HK-2 (cell line): ENCODE measurements around the gene NHERF2.
"Not testable (repeated sequence)": the region's sequence is repeated elsewhere in the genome, so short reads cannot be mapped to it uniquely, and the experiment has no call there.

Experiments used
- DNase-seq: peaks from one replicate; pipeline ENCODE4 v3.0.0-alpha.2; 2018; ENCODE audit not compliant: unreplicated experiment

Gene NHERF2

DNA sequence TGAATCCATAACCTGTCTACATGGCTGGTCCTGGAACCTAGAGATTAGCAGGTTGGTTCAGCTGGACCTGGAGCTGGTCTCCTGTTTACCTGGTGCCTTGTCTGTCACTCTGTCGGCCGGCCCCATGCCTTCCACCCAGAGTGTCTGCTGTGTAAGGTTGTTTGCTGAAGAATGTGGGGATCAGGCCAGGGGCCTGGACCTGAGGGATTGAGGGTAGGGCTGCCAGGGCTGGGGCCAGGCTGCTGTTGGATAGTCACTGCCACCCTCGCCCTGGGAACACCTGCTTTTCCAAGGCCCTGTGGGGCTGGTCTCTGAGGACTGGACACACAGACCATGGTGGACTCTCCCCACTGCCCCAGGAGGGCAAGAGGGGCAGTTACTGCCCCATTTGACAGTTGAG, 1.4 kb downstream of the NHERF2 start:
- DNase-seq = no peak

DNA sequence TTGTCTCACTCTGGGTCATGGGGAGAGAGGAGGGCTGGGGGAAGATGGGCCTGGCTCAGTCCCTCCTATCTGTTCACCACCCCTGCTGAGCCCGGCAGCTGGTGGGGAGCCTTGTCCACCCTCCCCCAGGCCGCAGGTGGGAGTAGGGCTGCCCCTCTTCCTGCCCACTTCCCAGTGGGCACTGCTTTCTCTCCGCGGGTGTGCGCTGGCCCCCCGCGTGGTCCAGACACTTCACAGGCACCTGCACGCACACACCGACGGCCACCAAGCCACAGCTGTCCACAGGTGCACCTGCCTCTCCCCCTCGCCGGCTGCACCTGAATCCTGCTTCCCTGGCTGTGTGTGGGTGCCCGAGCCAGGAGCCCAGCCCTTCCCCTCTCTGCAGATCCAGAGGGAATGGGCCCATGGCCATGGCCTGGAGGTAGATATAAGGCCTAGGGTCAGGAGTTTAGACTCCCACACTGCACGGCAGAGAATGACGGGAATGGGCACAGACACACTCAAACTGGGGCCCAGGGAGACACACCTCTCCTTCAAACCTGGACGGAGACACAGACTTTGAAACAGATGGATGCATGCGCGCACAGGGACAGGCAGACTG, 2.0 kb downstream of the NHERF2 start:
- DNase-seq = no peak

- no peak for DNase-seq
These were observed 2.6 kb downstream of the NHERF2 start for GRCh38 chr16:2029350-2029749.

DNA sequence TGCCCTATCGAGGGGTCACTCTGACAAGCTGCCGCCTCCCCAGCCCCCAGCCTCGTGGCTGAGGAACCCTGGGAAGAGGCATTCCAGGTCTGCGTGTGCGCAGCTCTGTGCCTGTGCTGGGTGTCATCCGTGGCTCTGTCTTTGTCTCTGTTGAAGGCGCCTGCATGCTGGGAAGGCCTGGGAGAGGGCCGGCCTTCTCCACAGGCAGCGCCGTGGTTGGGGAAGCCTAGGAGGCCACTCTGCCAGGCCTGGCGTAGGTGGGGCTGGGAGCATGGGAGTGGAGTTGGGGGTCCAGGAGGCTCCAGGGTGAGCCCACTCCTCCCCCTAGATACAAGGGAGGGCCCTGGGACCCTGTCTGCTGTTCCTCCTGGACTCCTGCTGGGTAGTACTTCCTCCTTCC, 3.3 kb downstream of the NHERF2 start:
- DNase-seq = no peak

DNA sequence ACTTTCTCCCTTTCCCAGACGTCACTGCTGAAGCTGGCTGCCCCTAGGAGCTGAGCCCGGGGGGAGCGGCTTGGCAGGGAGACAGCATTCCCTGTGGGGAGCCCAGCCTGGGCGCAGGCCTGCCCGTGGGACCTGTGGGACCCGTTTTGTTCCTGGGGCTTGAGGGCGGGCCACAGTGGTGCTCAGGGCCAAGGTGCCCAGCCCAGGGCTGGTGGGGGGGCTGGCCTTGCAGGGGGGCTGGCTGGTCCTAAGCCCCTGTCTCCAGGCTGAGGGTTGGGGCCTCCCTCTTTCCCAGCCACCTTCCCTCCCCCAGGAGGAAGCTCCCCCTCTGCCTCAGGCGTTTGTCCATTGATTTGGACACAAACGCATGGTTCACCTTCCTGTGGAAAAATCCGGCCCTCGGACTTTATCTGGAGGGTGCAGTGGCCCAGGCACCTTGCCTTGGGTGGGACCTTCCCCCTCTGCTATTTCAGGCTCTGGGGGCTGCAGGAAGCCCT, 4.4 kb downstream of the NHERF2 start:
- DNase-seq = no peak

GRCh38 chr16:2032285-2033056, 5.8 kb downstream of the NHERF2 start:
- DNase-seq = no peak

DNA sequence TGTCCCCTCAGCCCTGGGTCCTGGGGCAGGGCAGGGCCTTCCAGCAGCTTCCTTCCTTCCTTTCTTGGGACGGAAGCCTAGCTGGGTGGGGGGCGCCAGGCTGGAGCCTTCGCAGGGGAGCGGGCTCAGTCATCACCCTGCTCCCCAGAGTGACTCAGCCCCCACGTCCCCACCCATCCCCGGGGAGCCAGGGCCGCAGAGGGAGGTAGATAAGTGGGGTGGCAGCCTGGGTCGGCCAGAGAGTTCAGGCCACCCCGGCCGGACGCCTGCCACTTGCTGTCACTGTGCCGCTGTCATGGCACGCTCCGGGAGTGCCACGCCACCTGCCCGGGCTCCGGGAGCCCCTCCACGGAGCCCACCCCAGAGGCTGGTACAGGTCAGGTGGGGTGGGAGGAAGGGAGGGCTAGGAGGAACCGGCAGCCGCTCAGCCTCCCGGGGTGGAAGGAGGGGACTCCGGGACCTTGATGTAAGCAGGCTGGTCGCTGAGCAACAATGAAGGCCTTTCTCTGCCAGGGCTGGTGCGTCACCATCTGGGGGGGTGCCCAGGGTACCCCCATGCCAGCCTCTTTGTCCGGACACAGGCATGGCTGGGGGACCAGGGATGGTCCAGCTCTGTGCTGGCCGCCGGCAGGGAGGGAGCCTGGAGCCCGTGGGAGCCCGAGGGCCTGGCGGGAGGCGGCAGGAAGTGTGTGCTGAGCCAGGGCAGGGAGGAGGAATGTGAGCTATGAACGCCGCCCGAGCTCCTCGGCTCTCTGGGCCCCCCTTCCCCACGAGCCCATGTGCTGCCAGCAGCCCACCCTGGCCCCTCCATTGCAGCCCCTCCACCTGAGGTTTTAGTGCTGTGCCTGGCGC, 6.6 kb downstream of the NHERF2 start:
- DNase-seq = no peak

GRCh38 chr16:2033909-2034695, 7.4 kb downstream of the NHERF2 start:
- not testable (repeated sequence) for DNase-seq

GRCh38 chr16:2034696-2035430, 8.2 kb downstream of the NHERF2 start:
- DNase-seq = no peak

DNA sequence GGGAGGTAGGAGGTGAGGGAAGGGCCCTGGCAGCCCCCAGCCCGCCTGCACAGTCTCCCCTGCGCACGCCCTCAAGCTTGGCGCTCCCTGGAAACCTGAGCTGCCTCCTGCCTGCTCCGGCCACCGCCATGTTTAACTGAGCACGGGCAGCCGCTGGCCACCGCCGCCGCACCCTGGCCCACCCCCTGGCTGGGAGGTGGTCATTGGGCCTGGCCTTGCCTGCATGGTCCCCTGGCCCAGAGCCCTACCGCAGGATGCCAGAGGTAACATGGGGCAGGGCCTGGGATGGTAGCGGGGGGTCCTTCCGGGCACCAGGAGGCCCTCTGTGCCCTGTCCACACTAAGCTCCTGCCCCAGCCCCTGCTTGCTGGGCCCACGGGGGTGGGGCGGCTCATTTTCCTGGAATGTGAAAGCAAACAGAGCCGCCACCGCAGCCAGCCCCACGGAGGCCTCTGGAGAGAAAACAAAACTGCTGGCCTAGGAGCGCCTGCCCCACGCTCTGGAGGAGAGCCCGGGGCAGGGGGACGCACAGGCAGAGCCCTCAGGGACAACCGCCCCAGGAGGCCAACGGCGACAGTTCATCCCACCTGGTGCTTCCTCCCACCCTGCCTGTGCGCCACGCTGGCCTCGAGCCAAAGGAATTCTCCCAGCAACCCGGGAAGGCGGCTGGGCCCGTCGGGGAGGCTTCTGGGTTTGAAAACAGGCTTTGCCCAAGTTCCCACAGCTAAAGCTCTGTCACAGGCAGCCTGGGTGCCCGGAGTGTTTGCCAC, 8.9 kb downstream of the NHERF2 start:
- DNase-seq = no peak

GRCh38 chr16:2036200-2036966, 9.7 kb downstream of the NHERF2 start:
- DNase-seq = no peak

GRCh38 chr16:2037115-2037514, 10.4 kb downstream of the NHERF2 start:
- DNase-seq = no peak

DNA sequence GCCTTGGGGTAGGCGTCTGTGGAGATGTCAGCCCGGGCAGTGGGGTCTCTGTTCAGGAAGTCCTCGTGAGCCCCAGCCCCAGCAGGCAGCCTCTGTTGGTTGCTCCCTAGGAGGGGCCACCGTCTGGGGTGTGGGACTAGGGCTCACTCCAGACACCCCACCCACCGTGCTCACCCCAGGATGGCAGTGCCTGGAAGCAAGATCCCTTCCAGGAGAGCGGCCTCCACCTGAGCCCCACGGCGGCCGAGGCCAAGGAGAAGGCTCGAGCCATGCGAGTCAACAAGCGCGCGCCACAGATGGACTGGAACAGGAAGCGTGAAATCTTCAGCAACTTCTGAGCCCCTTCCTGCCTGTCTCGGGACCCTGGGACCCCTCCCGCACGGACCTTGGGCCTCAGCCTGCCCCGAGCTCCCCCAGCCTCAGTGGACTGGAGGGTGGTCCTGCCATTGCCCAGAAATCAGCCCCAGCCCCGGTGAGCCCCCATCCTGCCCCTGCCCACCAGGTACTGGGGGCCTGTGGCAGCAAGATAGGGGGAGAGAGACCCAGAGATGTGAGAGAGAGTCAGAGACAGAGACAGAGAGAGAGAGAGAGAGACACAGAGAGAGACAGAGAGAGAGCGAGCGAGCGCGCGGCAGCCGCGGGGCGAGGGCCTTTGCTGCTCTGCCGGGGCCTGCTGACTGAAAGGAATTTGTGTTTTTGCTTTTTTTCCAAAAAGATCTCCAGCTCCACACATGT, 11.1 kb downstream of the NHERF2 start:
- no peak for DNase-seq

- DNase-seq = no peak
These were observed 11.9 kb downstream of the NHERF2 start for GRCh38 chr16:2038382-2039231.

DNA sequence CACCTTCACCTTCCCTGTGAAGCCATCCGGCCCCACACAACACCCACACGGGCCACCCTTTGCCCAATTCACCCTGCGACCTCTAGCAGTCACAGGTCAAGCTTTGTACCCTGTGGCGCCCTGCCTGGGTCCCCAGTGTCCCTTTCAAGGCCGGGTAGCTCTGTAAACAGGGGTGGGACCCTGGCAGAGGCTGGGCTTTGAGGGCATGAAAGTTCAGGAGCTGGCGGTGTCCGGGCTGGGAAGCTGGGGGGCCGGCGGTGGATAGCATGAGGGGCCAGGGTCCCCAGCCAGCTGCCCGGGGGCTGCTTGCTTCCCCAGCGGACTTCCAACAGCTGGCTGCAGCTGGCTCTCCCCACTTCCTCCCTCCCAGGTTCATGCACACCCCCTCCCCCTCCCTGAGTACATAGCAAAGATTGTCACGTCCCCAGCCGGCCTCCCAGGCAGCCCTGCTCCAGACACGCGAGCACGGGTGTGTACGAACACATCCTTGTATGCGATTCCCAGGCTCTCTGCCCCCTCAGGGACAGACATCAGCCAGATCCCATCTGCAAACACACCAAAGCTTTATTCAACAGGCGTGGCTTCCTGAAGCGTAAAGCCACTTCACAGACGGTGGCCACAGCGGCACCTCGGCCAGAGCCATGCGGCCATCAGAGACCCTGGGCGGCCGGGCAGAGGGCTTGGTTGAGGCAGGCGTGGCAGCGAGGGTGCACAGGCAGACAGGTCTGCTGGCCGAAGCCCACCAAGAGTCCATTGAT, 12.8 kb downstream of the NHERF2 start:
- DNase-seq = no peak

GRCh38 chr16:2040041-2040786, 13.5 kb downstream of the NHERF2 start:
- no peak for DNase-seq
